HUES6 (cell line): ENCODE measurements around the gene ZNF708.
"Not testable (repeated sequence)": the region's sequence is repeated elsewhere in the genome, so short reads cannot be mapped to it uniquely, and the experiment has no call there.

Experiments used
- H3K27ac ChIP-seq: 2 replicates; pipeline ENCODE4 v1.7.0; 2013; ENCODE audit warnings: low read depth, mild to moderate bottlenecking, low read length, inconsistent platforms
- H3K27me3 ChIP-seq: 2 replicates; pipeline ENCODE4 v1.6.1; 2013; ENCODE audit warnings: low read length; ENCODE audit not compliant: control insufficient read depth, insufficient read depth
- H3K36me3 ChIP-seq: 2 replicates; pipeline ENCODE4 v1.6.1; 2013; ENCODE audit warnings: low read length; ENCODE audit not compliant: control insufficient read depth, insufficient read depth
- H3K4me1 ChIP-seq: 2 replicates; pipeline ENCODE4 v1.6.1; 2013; ENCODE audit warnings: low read length; ENCODE audit not compliant: control insufficient read depth, insufficient read depth
- H3K4me3 ChIP-seq: 2 replicates; pipeline ENCODE4 v1.5.1; 2013; ENCODE audit warnings: low read depth, low read length
- H3K9ac ChIP-seq: one replicate; pipeline ENCODE4 v1.6.1; 2013; ENCODE audit warnings: mild to moderate bottlenecking, low read length
- H3K9me3 ChIP-seq: 2 replicates; pipeline ENCODE4 v1.6.1; 2013; ENCODE audit warnings: low read depth, low read length; ENCODE audit not compliant: control insufficient read depth, insufficient read depth

ZNF708 gene

GRCh38 chr19:21321134-21321533 lies 8.1 kb downstream of the ZNF708 start:
- Histone ChIP-seq H3K9ac (no peak overlapping the region), H3K4me3 (no peak overlapping the region), H3K4me1 (no peaks in the 10 kb centered on the region; the same call in 1 of the 2 replicates), H3K27me3 (no peaks in the 10 kb centered on the region), H3K27ac (no peak overlapping the region), H3K36me3 (peaks cover 13% of the 10 kb centered on the region), H3K9me3 (peaks cover 14% of the 10 kb centered on the region)

GRCh38 chr19:21317821-21318220 lies 11.4 kb downstream of the ZNF708 start:
- Histone ChIP-seq H3K36me3 (peaks cover 9% of the 10 kb centered on the region), H3K4me3 (no peak overlapping the region), H3K27ac (no peak overlapping the region), H3K9ac (no peak overlapping the region), H3K9me3 (peaks cover 5% of the 10 kb centered on the region; the same call in 1 of the 2 replicates), H3K4me1 (no peaks in the 10 kb centered on the region; the same call in 1 of the 2 replicates), H3K27me3 (no peaks in the 10 kb centered on the region)

- Histone ChIP-seq H3K9ac (no peak overlapping the region), H3K4me3 (no peak overlapping the region), H3K9me3 (peaks cover 5% of the 10 kb centered on the region; the same call in 1 of the 2 replicates), H3K27me3 (no peaks in the 10 kb centered on the region), H3K4me1 (no peaks in the 10 kb centered on the region; the same call in 1 of the 2 replicates), H3K36me3 (peaks cover 21% of the 10 kb centered on the region), H3K27ac (no peak overlapping the region)
Measured at GRCh38 chr19:21314676-21315075, 14.5 kb downstream of the ZNF708 start.

- not testable (repeated sequence) for H3K4me3 ChIP-seq, H3K9ac ChIP-seq, H3K27ac ChIP-seq, H3K4me1 ChIP-seq, H3K9me3 ChIP-seq, H3K27me3 ChIP-seq
- peaks cover 32% of the 10 kb centered on the region for H3K36me3 ChIP-seq
Measured at GRCh38 chr19:21312807-21313206, 16.4 kb downstream of the ZNF708 start.

GRCh38 chr19:21308773-21309172 lies 20.4 kb downstream of the ZNF708 start:
- Histone ChIP-seq H3K27me3 (no peaks in the 10 kb centered on the region), H3K36me3 (peaks cover 56% of the 10 kb centered on the region), H3K4me3 (no peak overlapping the region), H3K9ac (no peak overlapping the region), H3K9me3 (no peaks in the 10 kb centered on the region; the same call in 1 of the 2 replicates), H3K27ac (no peak overlapping the region), H3K4me1 (no peaks in the 10 kb centered on the region)

- not testable (repeated sequence) for H3K4me3 ChIP-seq, H3K27me3 ChIP-seq, H3K27ac ChIP-seq, H3K9ac ChIP-seq, H3K9me3 ChIP-seq, H3K4me1 ChIP-seq
- peaks cover 63% of the 10 kb centered on the region for H3K36me3 ChIP-seq
Measured at GRCh38 chr19:21306881-21307479, 22.2 kb downstream of the ZNF708 start.

GRCh38 chr19:21293768-21294167 lies 35.4 kb downstream of the ZNF708 start:
- not testable (repeated sequence) for H3K27ac ChIP-seq, H3K27me3 ChIP-seq, H3K4me3 ChIP-seq, H3K9ac ChIP-seq, H3K4me1 ChIP-seq
- Histone ChIP-seq H3K9me3 (peaks cover 55% of the 10 kb centered on the region), H3K36me3 (peaks cover 48% of the 10 kb centered on the region)

- no peak overlapping the region for H3K4me3 ChIP-seq
- H3K27me3 ChIP-seq = no peaks in the 10 kb centered on the region
- H3K4me1 ChIP-seq = no peaks in the 10 kb centered on the region
- H3K27ac ChIP-seq = no peak overlapping the region
- peaks cover 46% of the 10 kb centered on the region for H3K9me3 ChIP-seq
- no peaks in the 10 kb centered on the region for H3K36me3 ChIP-seq
- H3K9ac ChIP-seq = no peak overlapping the region
Measured at GRCh38 chr19:21269813-21270212, 59.4 kb downstream of the ZNF708 start.

GRCh38 chr19:21264891-21265290 lies 64.3 kb downstream of the ZNF708 start:
- Histone ChIP-seq H3K9ac (no peak overlapping the region), H3K36me3 (no peaks in the 10 kb centered on the region), H3K27ac (no peak overlapping the region), H3K9me3 (peaks cover 69% of the 10 kb centered on the region), H3K4me3 (no peak overlapping the region), H3K27me3 (no peaks in the 10 kb centered on the region), H3K4me1 (no peaks in the 10 kb centered on the region)

- no peaks in the 10 kb centered on the region for H3K36me3 ChIP-seq
- no peaks in the 10 kb centered on the region for H3K4me1 ChIP-seq
- peaks cover 70% of the 10 kb centered on the region for H3K9me3 ChIP-seq
- no peak overlapping the region for H3K4me3 ChIP-seq
- no peak overlapping the region for H3K27ac ChIP-seq
- no peaks in the 10 kb centered on the region for H3K27me3 ChIP-seq
- no peak overlapping the region for H3K9ac ChIP-seq
Measured at GRCh38 chr19:21264416-21264815, 64.8 kb downstream of the ZNF708 start.

GRCh38 chr19:21260848-21261381 lies 68.3 kb downstream of the ZNF708 start:
- not testable (repeated sequence) for H3K9ac ChIP-seq

More at GRCh38 chr19:21260848-21261381, 68.3 kb downstream of the ZNF708 start:
- H3K27ac ChIP-seq, H3K4me1 ChIP-seq, H3K36me3 ChIP-seq, H3K27me3 ChIP-seq, H3K4me3 ChIP-seq: not testable (repeated sequence)
- peaks cover 80% of the 10 kb centered on the region for H3K9me3 ChIP-seq
